ENCODE results near the gene UGT1A9. TPM values are rescaled to one million over a fixed set of nuclear protein-coding genes. Genes with fewer than 3 reads are reported as not detected.

UGT1A9 gene
- total RNA-seq, 1 donor from 2014 or later, result not detected

DNA sequence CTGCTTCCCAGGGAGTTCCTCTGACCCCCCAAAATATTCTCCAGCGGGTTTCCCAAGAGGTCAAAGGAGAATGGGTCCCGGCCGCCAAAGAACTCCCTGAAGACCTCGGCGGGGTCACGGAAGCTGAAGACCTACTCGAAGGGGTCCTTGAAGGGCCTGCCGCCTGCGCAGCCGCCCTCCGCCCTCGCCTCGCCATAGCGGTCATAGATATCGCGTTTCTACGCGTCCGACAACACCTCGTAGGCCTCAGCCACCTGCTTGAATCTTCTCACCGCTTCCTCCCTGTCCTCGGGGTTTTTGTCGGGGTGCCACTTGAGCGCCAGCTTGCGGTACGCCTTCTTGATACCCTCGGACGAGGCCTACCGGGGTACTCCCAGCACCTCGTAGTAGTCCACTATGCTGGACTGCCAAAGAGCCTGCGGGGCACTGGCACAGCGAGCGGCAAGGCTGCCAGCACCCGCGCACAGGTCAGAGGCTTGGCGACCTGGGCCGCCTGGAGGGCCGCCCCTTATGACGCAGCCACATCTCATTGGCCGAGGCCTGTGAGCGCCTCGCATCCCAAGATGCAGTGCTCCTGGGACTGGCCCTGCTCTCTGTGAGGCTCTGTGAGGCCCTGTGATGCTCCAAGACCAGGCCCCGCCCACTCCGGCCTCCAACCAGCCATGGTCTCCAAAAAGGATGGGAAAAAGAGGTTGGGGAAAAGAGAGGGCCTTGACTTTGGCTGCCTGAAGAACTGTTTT is 83.3 kb downstream of the UGT1A9 start:
- no peak overlapping the region for H3K9ac ChIP-seq (ENCODE audit: low read depth in 1 of 3, low read length in 3 of 3)
- peaks cover 0 to 3% (median 0%) of the 10 kb centered on the region in 3 donors for H3K9me3 ChIP-seq (ENCODE audit: control insufficient read depth in 3 of 3, low read length in 3 of 3)
- H3K36me3 ChIP-seq (ENCODE audit: control insufficient read depth in 3 of 3, insufficient read depth in 3 of 3, low read length in 3 of 3), result no peaks in the 10 kb centered on the region
- H3K27ac ChIP-seq (ENCODE audit: low read depth, low read length), result no peak overlapping the region
- no peak overlapping the region for H3K4me3 ChIP-seq (ENCODE audit: low read length in 3 of 3)
- H3K4me1 ChIP-seq (ENCODE audit: control insufficient read depth in 3 of 3, insufficient read depth in 3 of 3, low read length in 3 of 3), result no peaks in the 10 kb centered on the region
- H3K27me3 ChIP-seq (ENCODE audit: control insufficient read depth in 3 of 3, insufficient read depth in 3 of 3, low read length in 3 of 3), result no peaks in the 10 kb centered on the region

DNA sequence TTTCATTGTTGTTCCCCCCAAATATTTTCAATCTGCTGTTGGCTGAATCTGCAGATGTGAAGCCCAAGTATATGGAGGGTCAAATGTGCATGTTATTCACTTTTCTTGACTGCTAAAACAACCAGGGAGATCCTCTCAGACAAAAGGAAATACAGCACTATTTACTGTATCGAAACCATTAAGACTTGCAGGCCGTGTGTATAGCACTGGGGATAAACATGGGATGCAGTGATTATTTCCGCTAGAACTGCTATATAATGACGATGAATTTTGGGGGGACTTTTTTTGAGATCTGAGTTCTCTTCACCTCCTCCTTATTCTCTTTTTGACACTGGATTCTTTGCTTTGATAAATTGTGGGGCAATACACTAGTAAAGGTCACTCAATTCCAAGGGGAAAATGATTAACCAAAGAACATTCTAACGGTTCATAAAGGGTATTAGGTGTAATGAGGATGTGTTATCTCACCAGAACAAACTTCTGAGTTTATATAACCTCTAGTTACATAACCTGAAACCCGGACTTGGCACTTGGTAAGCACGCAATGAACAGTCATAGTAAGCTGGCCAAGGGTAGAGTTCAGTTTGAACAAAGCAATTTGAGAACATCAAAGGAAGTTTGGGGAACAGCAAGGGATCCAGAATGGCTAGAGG is 84.9 kb downstream of the UGT1A9 start:
- Histone ChIP-seq H3K27ac (ENCODE audit: low read depth, low read length) (no peak overlapping the region), H3K9ac (ENCODE audit: low read depth in 1 of 3, low read length in 3 of 3) (no peak overlapping the region), H3K27me3 (ENCODE audit: control insufficient read depth in 3 of 3, insufficient read depth in 3 of 3, low read length in 3 of 3) (no peaks in the 10 kb centered on the region), H3K9me3 (ENCODE audit: control insufficient read depth in 3 of 3, low read length in 3 of 3) (peaks cover 0 to 3% (median 0%) of the 10 kb centered on the region in 3 donors), H3K4me3 (ENCODE audit: low read length in 3 of 3) (no peak overlapping the region), H3K4me1 (ENCODE audit: control insufficient read depth in 3 of 3, insufficient read depth in 3 of 3, low read length in 3 of 3) (no peaks in the 10 kb centered on the region), H3K36me3 (ENCODE audit: control insufficient read depth in 3 of 3, insufficient read depth in 3 of 3, low read length in 3 of 3) (no peaks in the 10 kb centered on the region)

DNA sequence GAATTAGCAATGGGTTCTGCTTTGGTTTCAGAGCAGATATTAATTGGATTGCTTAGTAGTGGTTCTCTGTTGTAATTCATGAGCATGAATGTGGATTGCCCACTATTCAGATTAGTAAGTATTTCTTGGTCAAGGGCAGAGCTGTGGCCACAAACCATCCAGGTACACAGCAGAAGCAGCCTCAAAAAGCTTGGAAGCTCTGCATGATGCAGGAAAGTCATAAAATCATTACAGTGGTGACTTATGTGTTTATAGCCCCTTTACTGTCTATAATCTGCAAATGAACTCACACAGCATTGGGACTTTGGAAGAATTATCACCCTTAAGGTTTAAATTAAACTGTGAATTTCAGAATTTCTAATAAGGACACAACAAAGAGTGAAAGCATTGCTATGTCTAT is 86.4 kb downstream of the UGT1A9 start:
- no peak overlapping the region for H3K4me3 ChIP-seq (ENCODE audit: low read length in 3 of 3)
- no peak overlapping the region for H3K27ac ChIP-seq (ENCODE audit: low read depth, low read length)
- no peaks in the 10 kb centered on the region for H3K4me1 ChIP-seq (ENCODE audit: control insufficient read depth in 3 of 3, insufficient read depth in 3 of 3, low read length in 3 of 3)
- peaks cover 0 to 3% (median 0%) of the 10 kb centered on the region in 3 donors for H3K9me3 ChIP-seq (ENCODE audit: control insufficient read depth in 3 of 3, low read length in 3 of 3)
- no peaks in the 10 kb centered on the region for H3K36me3 ChIP-seq (ENCODE audit: control insufficient read depth in 3 of 3, insufficient read depth in 3 of 3, low read length in 3 of 3)
- H3K27me3 ChIP-seq (ENCODE audit: control insufficient read depth in 3 of 3, insufficient read depth in 3 of 3, low read length in 3 of 3), result peaks cover 0 to 2% (median 0%) of the 10 kb centered on the region in 3 donors
- no peak overlapping the region for H3K9ac ChIP-seq (ENCODE audit: low read depth in 1 of 3, low read length in 3 of 3)

DNA sequence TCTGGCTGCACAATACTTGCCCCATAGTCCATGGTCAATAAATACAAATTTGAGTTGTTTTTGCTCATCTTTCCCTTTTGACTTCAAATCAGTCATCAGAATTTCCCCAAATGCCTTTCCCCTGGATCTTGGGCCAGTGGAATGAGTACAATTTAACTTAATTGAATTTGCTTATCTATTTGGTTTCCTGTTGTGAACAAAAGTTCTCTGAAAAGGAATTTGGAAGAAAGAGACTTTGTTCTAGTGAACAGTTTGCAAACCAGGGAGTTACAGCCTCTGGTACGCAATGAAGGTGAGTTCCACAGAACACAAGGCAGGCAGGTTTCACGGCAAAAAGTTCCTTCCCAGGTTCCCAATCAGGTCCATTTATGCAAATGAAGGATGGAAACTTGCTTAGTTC is 87.2 kb downstream of the UGT1A9 start:
- no peak overlapping the region for H3K27ac ChIP-seq (ENCODE audit: low read depth, low read length)
- H3K4me3 ChIP-seq (ENCODE audit: low read length in 3 of 3), result no peak overlapping the region
- no peaks in the 10 kb centered on the region for H3K4me1 ChIP-seq (ENCODE audit: control insufficient read depth in 3 of 3, insufficient read depth in 3 of 3, low read length in 3 of 3)
- peaks cover 0 to 3% (median 0%) of the 10 kb centered on the region in 3 donors for H3K9me3 ChIP-seq (ENCODE audit: control insufficient read depth in 3 of 3, low read length in 3 of 3)
- H3K9ac ChIP-seq (ENCODE audit: low read depth in 1 of 3, low read length in 3 of 3), result no peak overlapping the region
- H3K36me3 ChIP-seq (ENCODE audit: control insufficient read depth in 3 of 3, insufficient read depth in 3 of 3, low read length in 3 of 3), result no peaks in the 10 kb centered on the region
- peaks cover 0 to 2% (median 0%) of the 10 kb centered on the region in 3 donors for H3K27me3 ChIP-seq (ENCODE audit: control insufficient read depth in 3 of 3, insufficient read depth in 3 of 3, low read length in 3 of 3)

DNA sequence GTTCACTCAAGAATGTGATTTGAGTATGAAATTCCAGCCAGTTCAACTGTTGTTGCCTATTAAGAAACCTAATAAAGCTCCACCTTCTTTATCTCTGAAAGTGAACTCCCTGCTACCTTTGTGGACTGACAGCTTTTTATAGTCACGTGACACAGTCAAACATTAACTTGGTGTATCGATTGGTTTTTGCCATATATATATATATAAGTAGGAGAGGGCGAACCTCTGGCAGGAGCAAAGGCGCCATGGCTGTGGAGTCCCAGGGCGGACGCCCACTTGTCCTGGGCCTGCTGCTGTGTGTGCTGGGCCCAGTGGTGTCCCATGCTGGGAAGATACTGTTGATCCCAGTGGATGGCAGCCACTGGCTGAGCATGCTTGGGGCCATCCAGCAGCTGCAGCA is 88.3 kb downstream of the UGT1A9 start, which contains the start of gene UGT1A1:
Gene UGT1A1, plus strand, starts transcription at position 228 of the 400 bp plus-strand sequence. Its CDS starts 18 bp downstream, at position 246.
- Histone ChIP-seq H3K27ac (ENCODE audit: low read depth, low read length) (no peak within 1 kb of the TSS), H3K36me3 (ENCODE audit: control insufficient read depth in 3 of 3, insufficient read depth in 3 of 3, low read length in 3 of 3) (no peaks in the 10 kb centered on the region), H3K9me3 (ENCODE audit: control insufficient read depth in 3 of 3, low read length in 3 of 3) (peaks cover 0 to under 1% (median 0%) of the 10 kb centered on the region in 3 donors), H3K9ac (ENCODE audit: low read depth in 1 of 3, low read length in 3 of 3) (no peak within 1 kb of the TSS), H3K27me3 (ENCODE audit: control insufficient read depth in 3 of 3, insufficient read depth in 3 of 3, low read length in 3 of 3) (peaks cover 0 to 2% (median 0%) of the 10 kb centered on the region in 3 donors), H3K4me1 (ENCODE audit: control insufficient read depth in 3 of 3, insufficient read depth in 3 of 3, low read length in 3 of 3) (no peaks in the 10 kb centered on the region), H3K4me3 (ENCODE audit: low read length in 3 of 3) (no peak within 1 kb of the TSS)

DNA sequence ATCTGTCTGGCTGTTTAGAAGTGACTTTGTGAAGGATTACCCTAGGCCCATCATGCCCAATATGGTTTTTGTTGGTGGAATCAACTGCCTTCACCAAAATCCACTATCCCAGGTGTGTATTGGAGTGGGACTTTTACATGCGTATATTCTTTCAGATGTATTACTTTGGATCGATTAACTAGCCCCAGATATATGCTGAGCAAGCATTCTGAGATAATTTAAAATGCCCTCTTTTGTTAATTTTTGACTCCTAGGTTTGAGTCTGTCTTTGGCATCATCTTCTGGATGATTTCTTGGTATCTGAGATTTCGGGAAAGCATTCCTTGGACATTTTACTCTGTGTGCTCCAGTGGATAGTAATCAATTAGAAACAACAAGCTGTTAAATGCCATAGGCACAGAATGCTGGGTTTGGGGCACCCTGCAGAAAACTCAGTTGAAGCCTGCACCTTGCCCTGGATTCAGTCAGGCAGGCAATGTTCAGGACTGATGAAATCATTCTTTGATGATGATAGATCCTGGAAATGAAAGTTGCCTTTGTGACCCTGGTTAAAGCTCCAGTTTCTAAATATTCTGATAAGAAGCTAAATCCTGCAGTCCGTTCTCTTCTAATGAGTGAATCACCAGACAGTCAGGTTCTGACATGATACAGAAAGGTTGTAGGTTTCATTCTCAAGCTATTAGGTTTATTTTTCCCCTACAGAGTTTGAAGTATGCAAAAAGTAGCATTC is 89.5 kb downstream of the UGT1A9 start:
- Histone ChIP-seq H3K27ac (ENCODE audit: low read depth, low read length) (no peak overlapping the region), H3K4me3 (ENCODE audit: low read length in 3 of 3) (no peak overlapping the region), H3K9me3 (ENCODE audit: control insufficient read depth in 3 of 3, low read length in 3 of 3) (no peaks in the 10 kb centered on the region), H3K4me1 (ENCODE audit: control insufficient read depth in 3 of 3, insufficient read depth in 3 of 3, low read length in 3 of 3) (no peaks in the 10 kb centered on the region), H3K36me3 (ENCODE audit: control insufficient read depth in 3 of 3, insufficient read depth in 3 of 3, low read length in 3 of 3) (no peaks in the 10 kb centered on the region), H3K9ac (ENCODE audit: low read depth in 1 of 3, low read length in 3 of 3) (no peak overlapping the region), H3K27me3 (ENCODE audit: control insufficient read depth in 3 of 3, insufficient read depth in 3 of 3, low read length in 3 of 3) (peaks cover 0 to 2% (median 0%) of the 10 kb centered on the region in 3 donors)

DNA sequence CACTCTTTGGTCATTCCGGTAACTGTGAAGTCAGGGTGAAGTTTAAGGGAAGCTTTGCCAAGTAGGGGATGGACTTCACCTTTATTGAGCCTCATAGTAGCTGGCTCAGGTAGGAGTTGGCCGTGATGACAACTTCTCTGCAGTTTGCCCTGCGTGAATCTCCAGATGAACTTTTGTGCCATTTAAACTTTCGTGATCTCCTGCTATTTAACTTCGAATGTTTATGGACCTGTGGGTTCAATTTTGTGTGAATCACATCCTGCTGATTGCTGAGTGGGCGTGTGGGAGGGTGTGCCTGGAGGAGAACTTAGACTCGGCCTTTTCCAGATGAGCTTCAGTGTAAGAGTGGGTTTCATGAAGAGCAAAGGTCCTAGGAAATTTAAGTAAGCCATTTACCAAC is 92.6 kb downstream of the UGT1A9 start:
- Histone ChIP-seq H3K9ac (ENCODE audit: low read depth in 1 of 3, low read length in 3 of 3) (no peak overlapping the region), H3K36me3 (ENCODE audit: control insufficient read depth in 3 of 3, insufficient read depth in 3 of 3, low read length in 3 of 3) (no peaks in the 10 kb centered on the region)

DNA sequence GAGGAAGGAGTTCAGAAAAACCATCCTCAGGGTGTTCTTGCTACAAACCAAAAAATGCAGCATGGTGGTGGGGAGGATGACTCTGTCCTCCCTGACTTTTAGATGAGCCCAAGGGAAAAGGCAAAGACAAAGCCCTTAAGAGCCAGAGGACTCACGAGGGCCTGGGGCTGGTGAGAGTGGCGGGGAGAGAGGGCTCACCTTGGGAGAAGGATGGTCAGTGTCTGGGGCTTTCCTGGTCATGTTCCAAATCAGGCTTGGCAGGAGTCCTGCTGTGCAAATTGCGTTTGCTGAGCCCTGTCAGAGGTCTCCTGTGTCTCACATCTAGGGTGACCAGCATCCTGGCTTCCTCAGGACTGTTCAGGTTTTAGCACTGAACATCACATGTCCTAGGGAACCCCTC is 93.1 kb downstream of the UGT1A9 start:
- Histone ChIP-seq H3K27ac (ENCODE audit: low read depth, low read length) (no peak overlapping the region), H3K27me3 (ENCODE audit: control insufficient read depth in 3 of 3, insufficient read depth in 3 of 3, low read length in 3 of 3) (peaks cover 0 to 2% (median 0%) of the 10 kb centered on the region in 3 donors), H3K4me1 (ENCODE audit: control insufficient read depth in 3 of 3, insufficient read depth in 3 of 3, low read length in 3 of 3) (no peaks in the 10 kb centered on the region), H3K4me3 (ENCODE audit: low read length in 3 of 3) (no peak overlapping the region), H3K9me3 (ENCODE audit: control insufficient read depth in 3 of 3, low read length in 3 of 3) (no peaks in the 10 kb centered on the region), H3K36me3 (ENCODE audit: control insufficient read depth in 3 of 3, insufficient read depth in 3 of 3, low read length in 3 of 3) (no peaks in the 10 kb centered on the region), H3K9ac (ENCODE audit: low read depth in 1 of 3, low read length in 3 of 3) (no peak overlapping the region)

More for the DNA sequence above, 92.6 kb downstream of the UGT1A9 start:
- Histone ChIP-seq H3K27me3 (ENCODE audit: control insufficient read depth in 3 of 3, insufficient read depth in 3 of 3, low read length in 3 of 3) (peaks cover 0 to 2% (median 0%) of the 10 kb centered on the region in 3 donors), H3K27ac (ENCODE audit: low read depth, low read length) (no peak overlapping the region), H3K4me1 (ENCODE audit: control insufficient read depth in 3 of 3, insufficient read depth in 3 of 3, low read length in 3 of 3) (no peaks in the 10 kb centered on the region), H3K9me3 (ENCODE audit: control insufficient read depth in 3 of 3, low read length in 3 of 3) (no peaks in the 10 kb centered on the region), H3K4me3 (ENCODE audit: low read length in 3 of 3) (no peak overlapping the region)

DNA sequence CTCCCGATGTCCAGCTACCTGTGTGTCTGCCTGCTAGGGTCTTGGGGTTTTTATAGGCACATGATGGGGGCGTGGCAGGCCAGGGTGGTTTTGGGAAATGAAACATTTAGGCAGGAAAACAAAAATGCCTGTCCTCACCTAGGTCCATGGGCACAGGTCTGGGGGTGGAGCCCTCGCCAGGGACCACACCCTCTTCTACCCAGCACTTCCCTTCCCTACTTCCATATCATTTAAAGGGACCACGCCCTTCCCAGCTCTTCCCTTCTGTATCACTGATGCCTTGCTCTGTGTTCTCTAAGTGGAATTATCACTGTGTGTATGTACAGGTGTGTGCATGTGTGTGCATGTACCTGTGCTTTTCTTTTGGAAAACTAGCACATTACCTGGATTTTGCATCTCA is 94.7 kb downstream of the UGT1A9 start:
- Histone ChIP-seq H3K4me1 (ENCODE audit: control insufficient read depth in 3 of 3, insufficient read depth in 3 of 3, low read length in 3 of 3) (no peaks in the 10 kb centered on the region), H3K36me3 (ENCODE audit: control insufficient read depth in 3 of 3, insufficient read depth in 3 of 3, low read length in 3 of 3) (no peaks in the 10 kb centered on the region), H3K27ac (ENCODE audit: low read depth, low read length) (no peak overlapping the region), H3K4me3 (ENCODE audit: low read length in 3 of 3) (no peak overlapping the region), H3K27me3 (ENCODE audit: control insufficient read depth in 3 of 3, insufficient read depth in 3 of 3, low read length in 3 of 3) (peaks cover 0 to 2% (median 0%) of the 10 kb centered on the region in 3 donors), H3K9ac (ENCODE audit: low read depth in 1 of 3, low read length in 3 of 3) (no peak overlapping the region), H3K9me3 (ENCODE audit: control insufficient read depth in 3 of 3, low read length in 3 of 3) (no peaks in the 10 kb centered on the region)
